Chondrocyte (in vitro differentiated cells): Measurements from ENCODE around the gene HOXA6. TPM values are rescaled to one million over a fixed set of nuclear protein-coding genes. Genes with fewer than 3 reads are reported as not detected.

Experiments used
- DNase-seq: peaks from one replicate; pipeline ENCODE4 v3.0.0; 2021; ENCODE audit warnings: mixed read lengths, low spot score
- H3K27ac Mint-ChIP-seq: one replicate; pipeline ENCODE4 v1.8.0; 2021; ENCODE audit warnings: mild to moderate bottlenecking, moderate library complexity, mixed read lengths; ENCODE audit not compliant: unreplicated experiment
- H3K27me3 Mint-ChIP-seq: 2 replicates; pipeline ENCODE4 v1.8.0; 2021; ENCODE audit warnings: low read depth, mixed read lengths
- H3K36me3 Mint-ChIP-seq: 2 replicates; pipeline ENCODE4 v1.8.0; 2021; ENCODE audit warnings: low read depth, mixed read lengths
- H3K4me1 Mint-ChIP-seq: 2 replicates; pipeline ENCODE4 v1.8.0; 2021; ENCODE audit warnings: low read depth, mild to moderate bottlenecking, mixed read lengths
- H3K4me3 Mint-ChIP-seq: one replicate; pipeline ENCODE4 v1.8.0; 2021; ENCODE audit warnings: mild to moderate bottlenecking, moderate library complexity, mixed read lengths; ENCODE audit not compliant: unreplicated experiment
- H3K9me3 Mint-ChIP-seq: 2 replicates; pipeline ENCODE4 v1.8.0; 2021; ENCODE audit warnings: low read depth, mixed read lengths
- total RNA-seq: library from RNA; stranded (reverse); gene quantifications from 3 replicates; pipeline ENCODE4 v1.2.1, GENCODE V29; 2021
- TF ChIP-seq, protein P1 (sequence below): fragments of 200-600 bp; sonication (generic); IDR thresholded peaks from 2 replicates; pipeline ENCODE4 v1.5.0; 2021; ENCODE audit warnings: antibody characterized with exemption, mild to moderate bottlenecking, moderate library complexity

HOXA6 gene
- total RNA-seq, 1 donor from 2014 or later = not detected

DNA sequence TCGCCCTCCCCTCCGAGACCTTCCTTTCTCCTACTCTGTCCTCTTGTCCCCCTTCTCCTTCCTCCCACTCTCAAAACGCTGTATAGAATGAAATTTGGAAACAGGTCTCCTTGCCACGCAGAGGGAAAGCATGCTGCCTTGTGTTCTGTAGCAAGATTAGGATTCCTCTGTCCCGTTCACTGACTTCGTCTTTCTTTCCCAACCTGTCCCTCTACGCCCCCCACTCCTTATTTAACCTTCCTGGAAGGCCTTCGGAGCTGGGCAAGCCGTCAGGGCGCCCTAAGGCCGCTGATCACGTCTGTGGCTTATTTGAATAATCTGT, 16.4 kb upstream of the HOXA6 start:
- no peaks in the 10 kb centered on the region for H3K9me3 Mint-ChIP-seq
- TF ChIP-seq, protein P1, sequence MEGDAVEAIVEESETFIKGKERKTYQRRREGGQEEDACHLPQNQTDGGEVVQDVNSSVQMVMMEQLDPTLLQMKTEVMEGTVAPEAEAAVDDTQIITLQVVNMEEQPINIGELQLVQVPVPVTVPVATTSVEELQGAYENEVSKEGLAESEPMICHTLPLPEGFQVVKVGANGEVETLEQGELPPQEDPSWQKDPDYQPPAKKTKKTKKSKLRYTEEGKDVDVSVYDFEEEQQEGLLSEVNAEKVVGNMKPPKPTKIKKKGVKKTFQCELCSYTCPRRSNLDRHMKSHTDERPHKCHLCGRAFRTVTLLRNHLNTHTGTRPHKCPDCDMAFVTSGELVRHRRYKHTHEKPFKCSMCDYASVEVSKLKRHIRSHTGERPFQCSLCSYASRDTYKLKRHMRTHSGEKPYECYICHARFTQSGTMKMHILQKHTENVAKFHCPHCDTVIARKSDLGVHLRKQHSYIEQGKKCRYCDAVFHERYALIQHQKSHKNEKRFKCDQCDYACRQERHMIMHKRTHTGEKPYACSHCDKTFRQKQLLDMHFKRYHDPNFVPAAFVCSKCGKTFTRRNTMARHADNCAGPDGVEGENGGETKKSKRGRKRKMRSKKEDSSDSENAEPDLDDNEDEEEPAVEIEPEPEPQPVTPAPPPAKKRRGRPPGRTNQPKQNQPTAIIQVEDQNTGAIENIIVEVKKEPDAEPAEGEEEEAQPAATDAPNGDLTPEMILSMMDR = peak; percentile 48
- no peak overlapping the region for H3K4me3 Mint-ChIP-seq
- DNase-seq = no peak
- H3K27ac Mint-ChIP-seq = no peak overlapping the region
- peaks cover 4% of the 10 kb centered on the region for H3K36me3 Mint-ChIP-seq
- peaks cover 9% of the 10 kb centered on the region for H3K4me1 Mint-ChIP-seq
- H3K27me3 Mint-ChIP-seq = peaks cover 73% of the 10 kb centered on the region

DNA sequence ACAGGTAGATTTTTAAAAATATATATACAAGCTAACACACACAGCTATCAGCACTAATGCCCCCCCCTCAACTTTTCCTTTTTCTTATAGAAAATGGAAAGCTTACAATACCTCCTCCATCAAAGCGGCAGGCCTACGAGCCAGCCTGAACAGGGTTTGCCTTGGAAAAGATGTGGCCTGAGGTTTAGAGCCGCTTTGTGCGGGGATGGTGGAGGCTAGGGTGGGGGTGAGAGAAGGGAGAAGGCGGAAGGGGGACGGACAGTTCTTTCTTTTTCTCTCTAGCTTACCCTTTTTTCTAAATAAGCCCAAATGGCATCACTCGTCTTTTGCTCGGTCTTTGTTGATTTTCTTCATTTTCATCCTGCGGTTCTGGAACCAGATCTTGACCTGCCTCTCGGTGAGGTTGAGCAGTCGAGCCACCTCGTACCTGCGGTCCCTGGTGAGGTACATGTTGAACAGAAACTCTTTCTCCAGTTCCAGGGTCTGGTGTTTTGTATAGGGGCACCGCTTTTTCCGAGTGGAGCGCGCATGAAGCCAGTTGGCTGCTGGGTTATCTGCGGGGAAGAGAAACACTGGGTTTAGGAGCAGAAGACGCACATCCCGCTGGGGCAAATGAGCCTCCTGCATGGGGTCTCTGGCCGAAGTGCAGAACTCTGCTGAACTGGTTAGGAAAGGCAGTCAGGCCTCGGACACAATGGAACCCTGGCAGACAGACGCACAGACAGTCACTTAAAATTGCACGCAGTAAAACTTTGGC, 15.9 kb upstream of the HOXA6 start:
- H3K27ac Mint-ChIP-seq = no peak overlapping the region
- H3K4me1 Mint-ChIP-seq = peaks cover 6% of the 10 kb centered on the region
- peaks cover 72% of the 10 kb centered on the region for H3K27me3 Mint-ChIP-seq
- peaks cover 2% of the 10 kb centered on the region for H3K9me3 Mint-ChIP-seq
- H3K36me3 Mint-ChIP-seq = peaks cover 2% of the 10 kb centered on the region
- TF ChIP-seq, protein P1 = no peak
- no peak overlapping the region for H3K4me3 Mint-ChIP-seq
- peak; percentile 51 for DNase-seq

DNA sequence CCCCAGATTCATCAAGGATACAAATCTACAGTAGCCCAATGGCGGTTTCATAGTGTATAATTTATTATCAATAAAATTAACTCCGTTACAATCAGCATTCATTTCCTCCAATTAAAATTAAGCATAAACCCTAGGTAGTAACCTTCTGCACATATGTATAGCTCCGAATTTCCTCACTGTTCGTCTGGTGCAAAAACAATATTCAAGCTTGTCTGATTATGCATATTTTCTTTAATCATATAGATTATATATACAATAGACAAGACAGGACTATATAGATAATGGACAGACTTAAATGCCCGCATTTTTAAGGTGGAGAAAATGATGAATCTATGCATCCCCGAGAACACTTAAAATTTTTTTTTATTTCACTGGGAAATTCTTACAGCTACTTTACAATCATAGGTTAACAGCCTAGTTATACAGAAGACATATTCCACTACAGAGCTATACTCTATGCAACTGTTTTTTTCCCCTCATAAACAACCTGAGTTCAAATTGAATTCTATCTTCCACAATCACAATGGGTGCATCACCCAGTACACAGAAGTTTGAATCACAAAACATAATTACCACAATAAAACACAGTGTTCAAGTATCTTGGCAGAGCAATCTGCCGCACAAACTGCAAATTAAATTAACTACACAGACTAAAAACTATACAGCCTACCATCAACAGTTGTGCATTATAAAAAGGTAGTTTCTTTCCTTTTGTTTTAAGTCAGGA, 15.2 kb upstream of the HOXA6 start:
- no peak overlapping the region for H3K27ac Mint-ChIP-seq
- no peak overlapping the region for H3K4me3 Mint-ChIP-seq
- H3K4me1 Mint-ChIP-seq = peaks cover 6% of the 10 kb centered on the region
- no peak for DNase-seq
- H3K27me3 Mint-ChIP-seq = peaks cover 73% of the 10 kb centered on the region
- TF ChIP-seq, protein P1 = no peak
- H3K36me3 Mint-ChIP-seq = peaks cover 4% of the 10 kb centered on the region
- H3K9me3 Mint-ChIP-seq = peaks cover 4% of the 10 kb centered on the region

DNA sequence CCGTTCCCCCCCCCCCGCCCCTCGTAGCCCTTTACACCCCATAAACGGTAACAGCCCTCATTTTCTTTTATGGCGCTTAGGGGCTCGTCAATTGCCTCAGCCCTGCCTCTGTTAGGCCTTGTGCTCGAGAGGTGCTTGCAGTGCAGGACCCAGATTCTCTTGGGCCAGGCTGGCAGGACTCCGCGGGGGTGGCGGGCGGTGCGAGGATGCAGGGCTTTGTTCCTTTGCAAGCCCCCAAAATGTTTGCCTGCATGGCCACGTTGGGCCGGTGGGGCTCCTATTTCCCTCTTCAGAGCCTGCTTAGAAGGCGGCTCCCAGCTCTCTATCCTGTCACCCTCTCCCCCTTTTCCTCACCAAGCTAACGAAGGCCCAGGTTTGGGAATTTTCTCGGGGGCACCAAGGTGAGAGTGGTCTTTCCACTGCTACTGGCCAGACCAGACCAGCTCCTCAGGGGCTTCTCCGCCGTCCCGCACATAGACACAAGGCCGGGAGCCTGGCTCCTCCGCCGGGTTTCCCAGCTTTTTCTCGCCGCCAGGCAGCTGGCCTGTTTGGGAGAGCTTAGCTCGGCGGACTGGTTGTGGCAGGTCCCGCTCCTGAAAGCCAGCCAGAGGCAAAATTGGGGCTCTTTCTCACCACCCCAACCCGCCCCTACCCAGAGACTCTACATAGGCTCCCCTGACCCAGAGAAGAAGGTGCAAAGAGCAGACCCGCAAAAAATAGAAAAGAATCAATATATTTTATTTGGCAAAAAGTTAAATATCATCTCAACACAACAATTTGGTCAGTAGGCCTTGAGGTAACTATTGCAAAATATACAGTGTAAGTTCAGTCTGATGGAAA, 14.4 kb upstream of the HOXA6 start:
- Mint-ChIP-seq H3K27ac (no peak overlapping the region), H3K27me3 (peaks cover 73% of the 10 kb centered on the region), H3K36me3 (peaks cover 4% of the 10 kb centered on the region), H3K9me3 (peaks cover 4% of the 10 kb centered on the region), H3K4me1 (peaks cover 6% of the 10 kb centered on the region), H3K4me3 (no peak overlapping the region)
- peak; percentile 68 for DNase-seq
- TF ChIP-seq, protein P1 = no peak

DNA sequence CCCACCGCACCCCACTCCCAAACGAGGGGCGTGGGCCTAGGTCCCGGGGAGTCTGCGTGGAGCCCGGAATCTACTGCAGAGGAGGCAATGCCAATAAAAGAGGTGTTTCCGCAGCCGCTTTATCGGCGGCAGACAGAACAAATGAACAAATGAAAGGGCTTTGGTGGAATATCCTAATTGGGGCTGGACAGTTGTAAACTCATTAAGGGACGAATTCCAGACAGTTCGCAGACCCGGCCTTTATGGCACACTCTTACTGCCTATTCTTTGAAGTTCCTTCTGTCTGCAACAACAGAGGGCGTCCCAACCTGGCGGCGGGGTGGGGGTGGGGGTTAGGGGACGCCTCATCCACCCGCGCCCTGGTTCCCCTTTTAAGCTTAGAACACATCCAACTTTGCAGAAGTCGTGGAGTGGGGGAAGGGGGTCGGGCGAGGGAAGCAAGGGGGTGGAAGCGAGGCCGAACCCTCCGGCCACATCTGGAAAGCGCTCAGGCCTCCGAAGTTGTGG, 13.7 kb upstream of the HOXA6 start:
- peak; percentile 49 for DNase-seq
- Mint-ChIP-seq H3K9me3 (peaks cover 4% of the 10 kb centered on the region), H3K27me3 (peaks cover 71% of the 10 kb centered on the region), H3K4me3 (peak overlapping the region; percentile 69), H3K27ac (no peak overlapping the region), H3K36me3 (peaks cover 4% of the 10 kb centered on the region), H3K4me1 (peaks cover 9% of the 10 kb centered on the region)
- TF ChIP-seq, protein P1 = no peak
